H1 (cell line): ENCODE data around the gene FUT2. TPM values are rescaled to one million over a fixed set of nuclear protein-coding genes. Genes with fewer than 3 reads are reported as not detected.

ENCODE experiments used
- CTCF ChIA-PET: fragments of 300-600 bp; sonication (Branson Sonifier 250); formaldehyde crosslinking; loops from one replicate; lab custom pipeline; 2021; ENCODE audit not compliant: partially characterized antibody; lab: Charles Lee
- POLR2A ChIA-PET: fragments of 300-600 bp; sonication (Branson Sonifier 250); formaldehyde crosslinking; loops from one replicate; lab custom pipeline; 2021; ENCODE audit warnings: inconsistent platforms; ENCODE audit not compliant: partially characterized antibody; lab: Charles Lee
- DNase-seq, 2 experiments: peaks; one replicate each; pipeline versions ENCODE4 v3.0.0 to v3.0.0-alpha.2; 2010 to 2022; ENCODE audit warnings: low spot score in 2 of 2, low read depth in 1 of 2, mixed read lengths in 1 of 2
- FAIRE-seq: peaks from 2 replicates; lab custom pipeline; 2011; peaks lifted over from hg19 to GRCh38; lab: Jason Lieb, UNC
- H2AFZ ChIP-seq: 2 replicates; pipeline ENCODE4 v1.8.1; 2012; ENCODE audit warnings: low read length, inconsistent platforms
- H2AK5ac ChIP-seq: 2 replicates; pipeline ENCODE4 v1.6.1; 2013; ENCODE audit warnings: low read depth, low read length
- H2BK120ac ChIP-seq: replicated peaks from 2 replicates; pipeline ENCODE3; 2013; ENCODE audit warnings: low read depth, low read length, inconsistent platforms
- H2BK12ac ChIP-seq: 2 replicates; pipeline ENCODE4 v1.6.1; 2013; ENCODE audit warnings: low read depth, low read length
- H2BK15ac ChIP-seq: 2 replicates; pipeline ENCODE4 v1.6.1; 2013; ENCODE audit warnings: low read length
- H2BK20ac ChIP-seq: 2 replicates; pipeline ENCODE4 v1.6.1; 2013; ENCODE audit warnings: low read length
- H2BK5ac ChIP-seq: 2 replicates; pipeline ENCODE4 v1.6.1; 2013; ENCODE audit warnings: low read depth, low read length
- H3K14ac ChIP-seq: 2 replicates; pipeline ENCODE4 v1.6.1; 2013; ENCODE audit warnings: inconsistent platforms; ENCODE audit not compliant: insufficient read length
- H3K18ac ChIP-seq: 2 replicates; pipeline ENCODE4 v1.6.1; 2013; ENCODE audit warnings: low read length; ENCODE audit errors: extremely low read depth
- H3K23ac ChIP-seq: 2 replicates; pipeline ENCODE4 v1.6.1; 2013; ENCODE audit warnings: inconsistent platforms; ENCODE audit not compliant: insufficient read length
- H3K23me2 ChIP-seq: 2 replicates; pipeline ENCODE4 v1.6.1; 2013; ENCODE audit warnings: low read depth, low read length
- H3K27ac ChIP-seq: 2 replicates; pipeline ENCODE4 v1.6.1; 2011; ENCODE audit warnings: low read depth, low read length, inconsistent platforms
- H3K27me3 ChIP-seq, 4 experiments: replicated peaks in 1 of 4; 1 replicate in 1 of 4; 2 replicates in 3 of 4; pipeline versions ENCODE4 v1.6.1 to v1.8.1; 2011 to 2013; ENCODE audit warnings: low read length in 3 of 4, mild to moderate bottlenecking in 3 of 4, inconsistent platforms in 2 of 4, mixed read lengths in 2 of 4, moderate library complexity in 1 of 4; ENCODE audit not compliant: control insufficient read depth in 3 of 4, insufficient read depth in 3 of 4; ENCODE audit errors: extremely low read depth in 1 of 4
- H3K36me3 ChIP-seq, 4 experiments: 2 replicates each; pipeline versions ENCODE4 v1.6.1 to v1.8.1; 2011 to 2013; ENCODE audit warnings: mild to moderate bottlenecking in 4 of 4, low read length in 3 of 4, moderate library complexity in 2 of 4, control low read depth in 1 of 4, inconsistent platforms in 1 of 4; ENCODE audit not compliant: insufficient read depth in 4 of 4, control insufficient read depth in 2 of 4
- H3K4ac ChIP-seq: replicated peaks from 2 replicates; pipeline ENCODE3; 2013; ENCODE audit warnings: low read length, low read depth, mixed read lengths, inconsistent platforms; ENCODE audit not compliant: insufficient read length
- H3K4me1 ChIP-seq, 4 experiments: replicated peaks in 1 of 4; 1 replicate in 1 of 4; 2 replicates in 3 of 4; pipeline versions ENCODE4 v1.6.1 to v1.8.1; 2011 to 2013; ENCODE audit warnings: low read length in 3 of 4, inconsistent platforms in 2 of 4, mixed read lengths in 1 of 4; ENCODE audit not compliant: insufficient read depth in 4 of 4, control insufficient read depth in 3 of 4
- H3K4me2 ChIP-seq, 2 experiments: 2 replicates each; pipeline versions ENCODE4 v1.6.1 to v1.8.1; 2011 to 2013; ENCODE audit warnings: low read depth in 2 of 2, low read length in 2 of 2, control low read depth in 1 of 2, inconsistent platforms in 1 of 2, mild to moderate bottlenecking in 1 of 2; ENCODE audit not compliant: insufficient read depth in 1 of 2
- H3K4me3 ChIP-seq, 4 experiments: fragments of 200-600, 300-600 bp in 1 of 4; sonication (generic), shearing (Covaris generic), sonication (Bioruptor Twin) in 1 of 4; 2 replicates each; pipeline versions ENCODE4 v1.5.1 to v1.8.1; 2011 to 2016; ENCODE audit warnings: low read length in 4 of 4, low read depth in 3 of 4, control low read depth in 2 of 4, inconsistent platforms in 2 of 4, mild to moderate bottlenecking in 2 of 4, mixed read lengths in 1 of 4, moderate library complexity in 1 of 4; ENCODE audit not compliant: insufficient read depth in 2 of 4; ENCODE audit errors: extremely low read depth in 1 of 4
- H3K56ac ChIP-seq: replicated peaks from 2 replicates; pipeline ENCODE3; 2013; ENCODE audit warnings: low read depth, mild to moderate bottlenecking, mixed read lengths, low read length, inconsistent platforms; ENCODE audit not compliant: insufficient read length
- H3K79me1 ChIP-seq: 2 replicates; pipeline ENCODE4 v1.6.1; 2013; ENCODE audit warnings: low read depth, low read length, control low read depth
- H3K79me2 ChIP-seq, 2 experiments: 2 replicates each; pipeline versions ENCODE4 v1.6.1 to v1.8.1; 2012 to 2013; ENCODE audit warnings: low read length in 2 of 2, mild to moderate bottlenecking in 2 of 2, inconsistent platforms in 1 of 2; ENCODE audit not compliant: insufficient read depth in 2 of 2, control insufficient read depth in 1 of 2
- H3K9ac ChIP-seq, 4 experiments: replicated peaks in 1 of 4; 1 replicate in 1 of 4; 2 replicates in 3 of 4; pipeline versions ENCODE4 v1.6.1 to v1.8.1; 2011 to 2013; ENCODE audit warnings: low read depth in 3 of 4, low read length in 3 of 4, control low read depth in 2 of 4, mild to moderate bottlenecking in 2 of 4, moderate library complexity in 2 of 4, inconsistent platforms in 1 of 4; ENCODE audit errors: extremely low read depth in 1 of 4
- H3K9me3 ChIP-seq, 2 experiments: 2 replicates each; pipeline versions ENCODE4 v1.6.1 to v1.8.1; 2012 to 2013; ENCODE audit warnings: mild to moderate bottlenecking in 2 of 2, moderate library complexity in 2 of 2, control low read depth in 1 of 2, inconsistent platforms in 1 of 2, low read depth in 1 of 2, low read length in 1 of 2, mixed read lengths in 1 of 2; ENCODE audit not compliant: insufficient read depth in 2 of 2
- H4K20me1 ChIP-seq, 2 experiments: replicated peaks in 1 of 2; 2 replicates each; pipeline versions ENCODE3 to v1.8.1; 2011 to 2013; ENCODE audit warnings: inconsistent platforms in 2 of 2, low read length in 2 of 2, mild to moderate bottlenecking in 1 of 2; ENCODE audit not compliant: insufficient read depth in 2 of 2, control insufficient read depth in 1 of 2
- H4K5ac ChIP-seq: 2 replicates; pipeline ENCODE4 v1.6.1; 2013; ENCODE audit warnings: low read length, low read depth, mixed read lengths, inconsistent platforms; ENCODE audit not compliant: insufficient read length
- H4K8ac ChIP-seq: 2 replicates; pipeline ENCODE4 v1.8.0; 2013; ENCODE audit warnings: mild to moderate bottlenecking, moderate library complexity, low read length, inconsistent platforms; ENCODE audit not compliant: insufficient read depth; ENCODE audit errors: extremely low read depth
- H4K91ac ChIP-seq: replicated peaks from 2 replicates; pipeline ENCODE3; 2013; ENCODE audit warnings: low read length, mixed read lengths, inconsistent platforms; ENCODE audit not compliant: insufficient read length
- CHD1 ChIP-seq: IDR thresholded peaks from 2 replicates; pipeline ENCODE4 v1.6.1; 2012; ENCODE audit warnings: low read depth, low read length, improper control_type of control experiment
- CREB1 ChIP-seq: IDR thresholded peaks from 2 replicates; pipeline ENCODE4 v1.6.1; 2012; ENCODE audit warnings: inconsistent platforms
- WGBS, 2 experiments: shearing (Covaris generic) in 1 of 2; methylation state at CpG; one replicate each; pipeline versions ENCODE4 v1.1.6 to v1.1.7; 2013 to 2015; ENCODE audit warnings: low lambda C conversion rate in 2 of 2, mixed read lengths in 2 of 2, inconsistent platforms in 1 of 2, low coverage in 1 of 2, missing lambda C conversion rate in 1 of 2; ENCODE audit not compliant: insufficient replicate concordance in 2 of 2, insufficient coverage in 1 of 2, insufficient read length in 1 of 2; ENCODE audit errors: extremely low coverage in 1 of 2, missing lambda C conversion rate in 1 of 2; 5-methylcytosine and 5-hydroxymethylcytosine counted together
- polyA plus RNA-seq, 7 experiments: library from polyadenylated mRNA; depleted of rRNA in 3 of 7; stranded (reverse) in 5 of 7; unstranded in 2 of 7; fragments of >200 nt in 5 of 7; fragments of 200-250 nt in 2 of 7; gene quantifications; 1 replicate in 5 of 7; 2 replicates in 1 of 7; 4 replicates in 1 of 7; pipeline versions ENCODE4 v1.2.1 to v1.2.3, GENCODE V29; 2011 to 2013; ENCODE audit warnings: missing spikeins in 2 of 7, mixed read lengths in 2 of 7
- total RNA-seq: library from RNA; stranded (reverse); fragmentation: NEBNext Ultra II Directional; extraction: Animal tissue kit (Norgen Biotek cat#: 25700); gene quantifications from 2 replicates; pipeline ENCODE4 v1.2.1, GENCODE V29; 2021

Gene FUT2
- total and polyA plus RNA-seq, 2 of the 8 experiments (the other 6 are each of a cell fraction or from before 2014, with no cell fraction given): 5.0 to 5.6 TPM

GRCh38 chr19:48734625-48735024, 38.9 kb downstream of the FUT2 start:
- no peaks in the 10 kb centered on the region for H3K36me3 ChIP-seq
- no peaks in the 10 kb centered on the region for H3K79me2 ChIP-seq
- no peak overlapping the region for H2AK5ac ChIP-seq
- H3K56ac ChIP-seq: no peak overlapping the region
- no peak overlapping the region for H3K23ac ChIP-seq
- no peaks in the 10 kb centered on the region for H3K79me1 ChIP-seq
- H3K18ac ChIP-seq: no peak overlapping the region
- no peak for DNase-seq
- H4K20me1 ChIP-seq: no peaks in the 10 kb centered on the region
- 87% methylated on average over 7 of the region's 9 CpGs; no CpG with 5 or more reads in 1 of the 2 experiments for WGBS, 2 experiments
- POLR2A ChIA-PET: interaction anchor here (4.4 kb wide), 1 partner anchor 9 kb away, joined by 16 read pairs; no protein-coding TSS in a partner anchor
- peaks cover 4 to 5% (median 4%) of the 10 kb centered on the region in 4 experiments for H3K4me1 ChIP-seq
- H3K23me2 ChIP-seq: peaks cover 6% of the 10 kb centered on the region; the same call in 1 of the 2 replicates
- H2BK15ac ChIP-seq: no peak overlapping the region
- TF ChIP-seq CHD1: no peak
- TF ChIP-seq CREB1: no peak
- TF ChIP-seq, all 59 proteins: peak for 0
- CTCF ChIA-PET: interaction anchor here (1.2 to 1.4 kb wide), 2 partner anchors 10 to 54 kb away, joined by 3 to 5 read pairs; no protein-coding TSS in a partner anchor
- Histone ChIP-seq H3K9me3 (no peaks in the 10 kb centered on the region), H2AFZ (no peak overlapping the region), H2BK20ac (no peak overlapping the region), H3K14ac (no peak overlapping the region), H4K5ac (no peak overlapping the region), H4K91ac (no peak overlapping the region), H3K9ac (no peak overlapping the region), H2BK120ac (no peak overlapping the region), H2BK5ac (no peak overlapping the region), H3K4ac (no peak overlapping the region), H3K4me2 (peak overlapping the region; percentile 64 to 84; a peak in 3 of 4 replicates), H2BK12ac (no peak overlapping the region), H3K27ac (no peak overlapping the region), H4K8ac (no peak overlapping the region), H3K27me3 (peaks cover 0 to 7% (median 5%) of the 10 kb centered on the region in 4 experiments; a peak in 5 of 7 replicates), H3K4me3 (peak overlapping the region in 2 of 4 experiments; percentile 56 to 72; a peak in 6 of 8 replicates)
- no peak for FAIRE-seq
